Left forelimb (tissue), 1 donor: ENCODE data around the gene MRTFA.
"Not testable (repeated sequence)": the region's sequence is repeated elsewhere in the genome, so short reads cannot be mapped to it uniquely, and the experiment has no call there.

Experiments used
- DNase-seq: peaks from one replicate; pipeline ENCODE4 v3.0.0-alpha.2; 2018; ENCODE audit warnings: low spot score

The MRTFA gene

GRCh38 chr22:40595497-40596234, 40.9 kb downstream of the MRTFA start:
- DNase-seq = no peak

GRCh38 chr22:40594924-40595323, 41.6 kb downstream of the MRTFA start:
- DNase-seq = no peak

GRCh38 chr22:40594346-40594745, 42.2 kb downstream of the MRTFA start:
- DNase-seq = no peak

GRCh38 chr22:40593460-40594273, 42.9 kb downstream of the MRTFA start:
- no peak for DNase-seq

- DNase-seq = no peak
Measured at GRCh38 chr22:40592352-40593113, 44.0 kb downstream of the MRTFA start.

GRCh38 chr22:40588726-40589125, 47.8 kb downstream of the MRTFA start:
- DNase-seq = no peak

GRCh38 chr22:40586781-40587180, 49.7 kb downstream of the MRTFA start:
- DNase-seq = no peak

- DNase-seq = no peak
Measured at GRCh38 chr22:40585310-40585751, 51.2 kb downstream of the MRTFA start.

- not testable (repeated sequence) for DNase-seq
Measured at GRCh38 chr22:40584766-40585165, 51.8 kb downstream of the MRTFA start.

- no peak for DNase-seq
Measured at GRCh38 chr22:40583053-40583741, 53.3 kb downstream of the MRTFA start.

- no peak for DNase-seq
Measured at GRCh38 chr22:40582063-40582462, 54.5 kb downstream of the MRTFA start.

- no peak for DNase-seq
Measured at GRCh38 chr22:40580631-40581030, 55.9 kb downstream of the MRTFA start.

- DNase-seq = no peak
Measured at GRCh38 chr22:40578171-40578570, 58.3 kb downstream of the MRTFA start.

GRCh38 chr22:40572976-40573375, 63.5 kb downstream of the MRTFA start:
- no peak for DNase-seq

GRCh38 chr22:40571887-40572286, 64.6 kb downstream of the MRTFA start:
- no peak for DNase-seq

- no peak for DNase-seq
Measured at GRCh38 chr22:40567626-40568328, 68.7 kb downstream of the MRTFA start.

- DNase-seq = no peak
Measured at GRCh38 chr22:40567106-40567505, 69.4 kb downstream of the MRTFA start.

GRCh38 chr22:40560994-40561515, 75.5 kb downstream of the MRTFA start:
- no peak for DNase-seq

GRCh38 chr22:40560551-40560950, 76.0 kb downstream of the MRTFA start:
- no peak for DNase-seq

- no peak for DNase-seq
Measured at GRCh38 chr22:40557972-40558371, 78.5 kb downstream of the MRTFA start.

GRCh38 chr22:40556641-40557040, 79.9 kb downstream of the MRTFA start:
- no peak for DNase-seq
